HG02973 (cell line): ENCODE data around the gene CSK.
"Not testable (repeated sequence)": the region's sequence is repeated elsewhere in the genome, so short reads cannot be mapped to it uniquely, and the experiment has no call there.

Source experiments
- ATAC-seq: cut with Tn5 transposase; IDR thresholded peaks from one replicate; pipeline ENCODE4 v1.9.1; 2021; ENCODE audit warnings: moderate library complexity; ENCODE audit not compliant: unreplicated experiment

Gene CSK

GRCh38 chr15:74770211-74770903, 11.5 kb upstream of the CSK start:
- no peak for ATAC-seq

GRCh38 chr15:74773329-74773728, 8.6 kb upstream of the CSK start:
- ATAC-seq: no peak

- no peak for ATAC-seq
Measured at GRCh38 chr15:74773731-74774252, 8.1 kb upstream of the CSK start.

GRCh38 chr15:74775132-74775562, 6.7 kb upstream of the CSK start:
- no peak for ATAC-seq

GRCh38 chr15:74775894-74776293, 6.0 kb upstream of the CSK start:
- no peak for ATAC-seq

- no peak for ATAC-seq
Measured at GRCh38 chr15:74776821-74777768, 4.8 kb upstream of the CSK start.

- ATAC-seq: no peak
Measured at GRCh38 chr15:74777769-74778598, 3.9 kb upstream of the CSK start.

GRCh38 chr15:74778599-74778970, 3.3 kb upstream of the CSK start:
- no peak for ATAC-seq

GRCh38 chr15:74779162-74779648, 2.7 kb upstream of the CSK start:
- ATAC-seq: no peak

- no peak for ATAC-seq
Measured at GRCh38 chr15:74780523-74781430, 1.1 kb upstream of the CSK start.

- ATAC-seq: peak; percentile 2
Measured at GRCh38 chr15:74782259-74783071, 585 bp downstream of the CSK start.

GRCh38 chr15:74783072-74783807, 1.4 kb downstream of the CSK start:
- no peak for ATAC-seq

GRCh38 chr15:74783808-74784175, 1.9 kb downstream of the CSK start:
- no peak for ATAC-seq

GRCh38 chr15:74784426-74785193, 2.7 kb downstream of the CSK start:
- no peak for ATAC-seq

GRCh38 chr15:74785194-74786032, 3.5 kb downstream of the CSK start:
- no peak for ATAC-seq

- ATAC-seq: not testable (repeated sequence)
Measured at GRCh38 chr15:74786081-74786480, 4.2 kb downstream of the CSK start.
